Calu3 (cell line): ENCODE data around the gene MAML3. TPM values are rescaled to one million over a fixed set of nuclear protein-coding genes. Genes with fewer than 3 reads are reported as not detected.

Source experiments
- BruUV-seq: library from RNA; stranded (reverse); fragments of 400-500 nt; replicated peaks from 2 replicates; lab custom pipeline; 2021; lab: Mats Ljungman, UMichigan
- CTCF ChIA-PET: fragments of 300-600 bp; sonication (Branson Sonifier 250); formaldehyde crosslinking; loops from one replicate; lab custom pipeline; 2022; ENCODE audit warnings: antibody characterized with exemption; lab: Charles Lee
- DNase-seq: peaks from one replicate; pipeline ENCODE4 v3.0.0; 2022
- H3K27ac Mint-ChIP-seq: one replicate; pipeline ENCODE4 v1.8.0; 2022; ENCODE audit warnings: mixed read lengths; ENCODE audit not compliant: unreplicated experiment
- H3K27me3 Mint-ChIP-seq: one replicate; pipeline ENCODE4 v1.8.0; 2022; ENCODE audit warnings: mixed read lengths; ENCODE audit not compliant: unreplicated experiment
- H3K36me3 Mint-ChIP-seq: one replicate; pipeline ENCODE4 v1.8.0; 2022; ENCODE audit warnings: mild to moderate bottlenecking, moderate library complexity, mixed read lengths; ENCODE audit not compliant: insufficient read depth, unreplicated experiment
- H3K4me1 Mint-ChIP-seq: one replicate; pipeline ENCODE4 v1.8.0; 2022; ENCODE audit warnings: mild to moderate bottlenecking, low read depth, mixed read lengths; ENCODE audit not compliant: unreplicated experiment
- H3K4me3 Mint-ChIP-seq: one replicate; pipeline ENCODE4 v1.8.0; 2022; ENCODE audit warnings: mild to moderate bottlenecking, low read depth, moderate library complexity, mixed read lengths; ENCODE audit not compliant: unreplicated experiment
- H3K9me3 Mint-ChIP-seq: one replicate; pipeline ENCODE4 v1.8.0; 2022; ENCODE audit warnings: low read depth, mixed read lengths; ENCODE audit not compliant: unreplicated experiment
- CTCF ChIP-seq: fragments of 200-600 bp; IDR thresholded peaks from one replicate; pipeline ENCODE4 v1.8.0; 2022; ENCODE audit warnings: antibody characterized with exemption; ENCODE audit not compliant: unreplicated experiment
- intact Hi-C: fragments of 100-400 bp; cut with micrococcal nuclease; formaldehyde crosslinking; loops from one replicate; pipeline ENCODE4 v1.10.0; 2022; ENCODE audit not compliant: unreplicated experiment
- total RNA-seq: library from RNA; stranded (reverse); gene quantifications from 2 replicates; pipeline ENCODE4 v1.2.3, GENCODE V29; 2022

The MAML3 gene
- total RNA-seq, 1 experiment from 2014 or later = 4.0 TPM

- DNase-seq = no peak
- H3K27me3 Mint-ChIP-seq = no peaks in the 10 kb centered on the region
- CTCF ChIA-PET = no interaction called here
- TF ChIP-seq CTCF = no peak
- H3K4me3 Mint-ChIP-seq = no peak overlapping the region
- no peaks in the 10 kb centered on the region for H3K36me3 Mint-ChIP-seq
- no peaks in the 10 kb centered on the region for H3K9me3 Mint-ChIP-seq
- intact Hi-C loops = no loop called here
- H3K4me1 Mint-ChIP-seq = peaks cover 11% of the 10 kb centered on the region
- H3K27ac Mint-ChIP-seq = no peak overlapping the region
- no TSS peak for BruUV-seq
Measured at GRCh38 chr4:140112576-140112975, 41.4 kb downstream of the MAML3 start.

- no peak overlapping the region for H3K27ac Mint-ChIP-seq
- no peak overlapping the region for H3K4me3 Mint-ChIP-seq
- TF ChIP-seq CTCF = no peak
- peaks cover 3% of the 10 kb centered on the region for H3K36me3 Mint-ChIP-seq
- intact Hi-C loops = no loop called here
- no peak for DNase-seq
- CTCF ChIA-PET = no interaction called here
- BruUV-seq = no TSS peak
- H3K9me3 Mint-ChIP-seq = no peaks in the 10 kb centered on the region
- peaks cover 1% of the 10 kb centered on the region for H3K4me1 Mint-ChIP-seq
- no peaks in the 10 kb centered on the region for H3K27me3 Mint-ChIP-seq
Measured at GRCh38 chr4:140111256-140111655, 42.7 kb downstream of the MAML3 start.

- DNase-seq = no peak
- intact Hi-C loops = no loop called here
- no peaks in the 10 kb centered on the region for H3K9me3 Mint-ChIP-seq
Measured at GRCh38 chr4:140110542-140111215, 43.3 kb downstream of the MAML3 start.

GRCh38 chr4:140109737-140110136 lies 44.2 kb downstream of the MAML3 start:
- H3K27me3 Mint-ChIP-seq = no peaks in the 10 kb centered on the region
- DNase-seq = no peak
- no peak overlapping the region for H3K4me3 Mint-ChIP-seq
- intact Hi-C loops = no loop called here
- no peak overlapping the region for H3K27ac Mint-ChIP-seq
- no peak for TF ChIP-seq CTCF
- no TSS peak for BruUV-seq
- no peaks in the 10 kb centered on the region for H3K9me3 Mint-ChIP-seq
- CTCF ChIA-PET = no interaction called here
- H3K36me3 Mint-ChIP-seq = peaks cover 5% of the 10 kb centered on the region
- H3K4me1 Mint-ChIP-seq = peaks cover 6% of the 10 kb centered on the region

More at GRCh38 chr4:140110542-140111215, 43.3 kb downstream of the MAML3 start:
- no peak for TF ChIP-seq CTCF
- H3K27ac Mint-ChIP-seq = no peak overlapping the region
- H3K36me3 Mint-ChIP-seq = peaks cover 5% of the 10 kb centered on the region
- H3K27me3 Mint-ChIP-seq = no peaks in the 10 kb centered on the region
- BruUV-seq = no TSS peak
- CTCF ChIA-PET = no interaction called here
- H3K4me3 Mint-ChIP-seq = no peak overlapping the region
- H3K4me1 Mint-ChIP-seq = no peaks in the 10 kb centered on the region
